Activated T-helper 2 cell treated with anti-CD3 and anti-CD28 coated beads, Interferon-gamma antibody, Interleukin-2, Interleukin-4, amounts not matched to agents 10 μg/mL and 5 μg/mL and 100 μg/mL, durations not matched to agents 14 hours and 24 hours and 36 hours (primary cell): ENCODE results near the gene GPAT3. TPM values are rescaled to one million over a fixed set of nuclear protein-coding genes. Genes with fewer than 3 reads are reported as not detected.
A peak's percentile ranks its signal among the peaks of the same experiment; 100 is the strongest.
"Not testable (repeated sequence)": the region's sequence is repeated elsewhere in the genome, so short reads cannot be mapped to it uniquely, and the experiment has no call there.

Source experiments
- DNase-seq: peaks from one replicate; pipeline ENCODE4 v3.0.0; 2021; ENCODE audit warnings: low spot score
- H3K27ac Mint-ChIP-seq: one replicate; pipeline ENCODE4 v1.8.0; 2021; ENCODE audit warnings: mixed read lengths
- H3K27me3 Mint-ChIP-seq: one replicate; pipeline ENCODE4 v1.8.0; 2021; ENCODE audit warnings: low read depth, mixed read lengths
- H3K36me3 Mint-ChIP-seq: one replicate; pipeline ENCODE4 v1.8.0; 2021; ENCODE audit warnings: low read depth, mixed read lengths
- H3K4me1 Mint-ChIP-seq: one replicate; pipeline ENCODE4 v1.8.0; 2021; ENCODE audit warnings: low read depth, mixed read lengths
- H3K4me3 Mint-ChIP-seq: one replicate; pipeline ENCODE4 v1.8.0; 2021; ENCODE audit warnings: low read depth, mild to moderate bottlenecking, moderate library complexity, mixed read lengths
- H3K9me3 Mint-ChIP-seq: one replicate; pipeline ENCODE4 v1.8.0; 2021; ENCODE audit warnings: mixed read lengths
- intact Hi-C: fragments of 100-400 bp; cut with micrococcal nuclease; formaldehyde crosslinking; loops from one replicate; pipeline ENCODE4 v1.15.1; 2023
- total RNA-seq: library from RNA; stranded (reverse); gene quantifications from 2 replicates; pipeline ENCODE4 v1.2.3, GENCODE V29; 2022

Gene GPAT3
- total RNA-seq, 1 donor from 2014 or later = 8.8 TPM

DNA sequence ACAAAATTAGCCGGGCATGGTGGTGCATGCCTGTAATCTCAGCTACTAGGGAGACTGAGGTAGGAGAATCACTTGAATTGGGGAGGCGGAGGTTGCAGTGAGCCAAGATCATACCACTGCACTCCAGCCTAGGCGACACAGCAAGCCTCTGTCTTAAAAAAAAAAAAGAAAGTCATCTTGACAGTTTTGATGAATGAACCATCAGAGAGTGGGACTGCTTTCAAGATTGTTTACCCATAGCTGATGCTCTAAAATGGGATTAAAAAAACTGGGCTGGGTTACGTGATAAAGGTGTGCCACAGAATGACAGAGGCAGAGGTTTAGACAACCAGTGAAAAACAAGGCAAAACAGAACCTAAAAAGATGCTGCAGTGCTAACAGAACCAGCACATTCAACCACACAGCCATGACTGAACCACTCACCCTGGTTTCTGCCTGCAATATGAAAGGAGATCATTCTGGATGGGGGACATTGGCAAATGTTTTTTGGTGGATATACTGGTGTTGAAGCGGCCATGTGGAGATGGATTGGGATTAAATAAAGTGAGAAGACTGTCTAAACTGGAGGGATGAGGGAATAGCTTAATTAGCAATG, 22.2 kb downstream of the GPAT3 start:
- Mint-ChIP-seq H3K4me3 (peak overlapping the region; percentile 2), H3K4me1 (peaks cover 60% of the 10 kb centered on the region), H3K36me3 (no peaks in the 10 kb centered on the region), H3K9me3 (no peaks in the 10 kb centered on the region), H3K27me3 (peaks cover 13% of the 10 kb centered on the region), H3K27ac (peak overlapping the region; percentile 58)
- no peak for DNase-seq
- intact Hi-C loops = loop anchor here (1.0 to 5.0 kb wide), 6 partner anchors 10 to 339 kb away; no protein-coding TSS in a partner anchor

DNA sequence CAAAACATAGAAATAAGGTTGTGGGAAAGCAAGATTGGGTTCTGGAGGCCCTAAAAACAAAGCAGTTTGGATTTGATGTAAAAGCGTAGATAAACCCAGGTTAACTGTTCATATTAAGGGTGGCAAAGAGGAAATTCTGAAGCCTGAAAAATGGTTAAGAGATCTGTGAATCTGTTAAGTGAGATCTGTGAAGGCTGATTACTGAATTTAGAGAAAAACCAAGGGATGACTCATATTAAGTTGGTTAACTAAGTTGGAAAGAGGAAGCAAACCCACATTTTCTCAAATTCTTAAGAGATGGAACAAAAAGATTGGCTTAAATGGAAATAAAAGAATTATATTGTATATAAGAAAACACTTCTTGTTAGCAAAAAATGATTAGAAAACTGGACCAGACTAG, 22.8 kb downstream of the GPAT3 start:
- DNase-seq = no peak
- peak overlapping the region; percentile 58 for H3K27ac Mint-ChIP-seq
- no peaks in the 10 kb centered on the region for H3K36me3 Mint-ChIP-seq
- intact Hi-C loops = loop anchor here (1.0 to 5.0 kb wide), 6 partner anchors 10 to 340 kb away; no protein-coding TSS in a partner anchor
- H3K4me3 Mint-ChIP-seq = peak overlapping the region; percentile 2
- peaks cover 13% of the 10 kb centered on the region for H3K27me3 Mint-ChIP-seq
- H3K9me3 Mint-ChIP-seq = no peaks in the 10 kb centered on the region
- H3K4me1 Mint-ChIP-seq = peaks cover 56% of the 10 kb centered on the region

DNA sequence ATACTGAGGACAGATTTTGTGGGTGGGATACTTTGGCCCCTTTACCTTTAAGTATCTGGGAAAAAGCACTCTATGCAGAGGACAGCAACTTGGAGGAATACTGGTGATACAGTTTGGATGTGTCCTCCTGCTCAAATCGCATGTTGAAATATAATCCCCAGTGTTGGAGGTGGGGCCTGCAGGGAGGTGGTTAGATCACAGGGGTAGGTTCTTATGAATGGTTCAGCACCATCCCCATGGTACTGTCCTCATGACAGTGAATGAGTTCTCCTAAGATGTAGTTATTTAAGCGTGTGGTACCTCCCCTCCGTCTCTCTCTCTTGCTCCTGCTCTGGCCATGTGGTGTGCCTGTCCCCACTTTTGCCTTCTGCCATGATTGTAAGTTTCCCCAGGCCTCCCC, 24.6 kb downstream of the GPAT3 start:
- Mint-ChIP-seq H3K9me3 (no peaks in the 10 kb centered on the region), H3K4me1 (peaks cover 49% of the 10 kb centered on the region), H3K27me3 (peaks cover 13% of the 10 kb centered on the region), H3K27ac (no peak overlapping the region), H3K36me3 (no peaks in the 10 kb centered on the region), H3K4me3 (no peak overlapping the region)
- DNase-seq = no peak
- intact Hi-C loops = no loop called here

DNA sequence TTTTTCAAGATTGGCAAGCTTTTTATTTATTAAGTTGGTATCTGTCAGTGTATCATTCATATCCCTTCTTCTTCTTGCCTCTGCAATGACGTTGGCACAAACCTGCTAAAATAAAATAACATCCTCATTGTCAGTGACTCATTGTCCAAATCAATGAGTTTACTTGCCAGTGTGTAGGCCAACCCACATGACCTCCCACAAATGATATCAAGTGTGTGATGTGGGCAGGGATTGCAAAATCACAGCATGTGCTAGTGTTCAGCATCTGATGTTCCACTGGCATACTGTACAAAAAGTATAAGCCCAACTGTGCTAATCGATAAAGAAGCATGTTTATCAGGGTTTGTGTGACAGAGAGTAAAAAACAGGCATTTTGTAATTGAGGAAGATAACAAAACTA, 25.5 kb downstream of the GPAT3 start:
- intact Hi-C loops = no loop called here
- Mint-ChIP-seq H3K27me3 (peaks cover 15% of the 10 kb centered on the region), H3K36me3 (no peaks in the 10 kb centered on the region), H3K27ac (no peak overlapping the region), H3K9me3 (no peaks in the 10 kb centered on the region), H3K4me3 (no peak overlapping the region), H3K4me1 (peaks cover 43% of the 10 kb centered on the region)
- no peak for DNase-seq

DNA sequence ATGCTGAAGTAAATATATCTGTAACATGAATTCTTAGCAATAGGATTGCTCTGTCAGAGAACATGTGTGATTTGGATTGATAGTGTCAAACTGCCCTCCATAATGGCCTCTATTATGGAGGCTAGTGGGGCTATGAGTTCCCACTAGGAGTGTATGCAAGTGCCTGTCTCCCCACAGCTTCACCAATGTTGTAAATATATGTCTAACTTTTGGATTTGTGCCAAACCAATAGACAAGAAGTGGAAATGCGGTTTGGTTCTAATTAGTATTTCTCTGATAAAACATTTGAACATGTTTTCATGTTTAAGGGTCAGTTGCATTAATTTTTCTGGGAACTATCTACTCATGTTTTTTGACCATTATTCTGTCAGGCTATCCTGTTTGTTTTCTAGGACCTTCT, 28.1 kb downstream of the GPAT3 start:
- Mint-ChIP-seq H3K9me3 (no peaks in the 10 kb centered on the region), H3K27me3 (peaks cover 17% of the 10 kb centered on the region)
- intact Hi-C loops = no loop called here

DNA sequence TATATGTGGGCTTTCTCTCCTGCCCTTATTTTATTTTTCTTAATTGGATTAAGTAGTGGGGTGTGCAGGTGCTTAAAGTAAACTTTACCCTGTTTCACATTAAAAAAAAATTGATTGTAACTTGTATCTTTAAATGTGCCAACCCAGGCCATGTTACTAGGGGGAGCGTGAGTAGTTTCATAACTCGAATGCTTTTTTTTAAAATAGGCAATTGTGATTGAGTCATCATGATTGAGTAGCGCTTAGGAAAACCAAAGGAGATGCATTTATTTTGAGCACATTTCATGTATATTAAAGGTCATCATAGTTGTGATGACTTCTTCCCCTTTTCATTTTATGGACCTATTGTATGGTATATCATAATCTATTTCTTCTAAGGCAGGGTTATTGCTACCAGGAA, 32.2 kb downstream of the GPAT3 start:
- Mint-ChIP-seq H3K4me3 (no peak overlapping the region), H3K4me1 (no peaks in the 10 kb centered on the region), H3K36me3 (no peaks in the 10 kb centered on the region), H3K27ac (no peak overlapping the region), H3K27me3 (peaks cover 7% of the 10 kb centered on the region), H3K9me3 (no peaks in the 10 kb centered on the region)
- DNase-seq = no peak
- intact Hi-C loops = no loop called here

More for the DNA sequence above, 28.1 kb downstream of the GPAT3 start:
- Mint-ChIP-seq H3K4me3 (no peak overlapping the region), H3K36me3 (no peaks in the 10 kb centered on the region), H3K4me1 (peaks cover 23% of the 10 kb centered on the region), H3K27ac (no peak overlapping the region)
- DNase-seq = no peak

DNA sequence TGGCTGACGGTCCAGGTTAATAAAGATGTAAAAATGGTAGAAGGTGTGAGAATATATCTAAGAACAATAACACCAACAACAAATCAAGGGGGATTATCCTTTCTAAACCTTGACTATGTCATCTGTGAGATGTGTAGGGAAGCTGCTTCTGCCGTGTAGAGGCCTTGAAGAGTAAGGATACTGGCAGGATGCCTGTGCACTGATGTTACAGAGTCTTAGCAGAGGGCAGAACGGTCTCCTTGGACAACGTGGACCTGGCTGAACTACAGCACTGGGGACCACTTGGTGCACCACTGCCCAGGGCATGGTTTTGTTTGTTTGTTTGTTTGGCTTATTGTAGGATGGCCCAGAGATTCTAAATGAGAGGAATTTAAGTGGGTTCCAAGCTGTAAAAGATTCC, 33.5 kb downstream of the GPAT3 start:
- Mint-ChIP-seq H3K9me3 (no peaks in the 10 kb centered on the region), H3K27me3 (peaks cover 7% of the 10 kb centered on the region), H3K27ac (no peak overlapping the region), H3K36me3 (no peaks in the 10 kb centered on the region), H3K4me3 (no peak overlapping the region), H3K4me1 (no peaks in the 10 kb centered on the region)
- intact Hi-C loops = no loop called here
- DNase-seq = no peak

DNA sequence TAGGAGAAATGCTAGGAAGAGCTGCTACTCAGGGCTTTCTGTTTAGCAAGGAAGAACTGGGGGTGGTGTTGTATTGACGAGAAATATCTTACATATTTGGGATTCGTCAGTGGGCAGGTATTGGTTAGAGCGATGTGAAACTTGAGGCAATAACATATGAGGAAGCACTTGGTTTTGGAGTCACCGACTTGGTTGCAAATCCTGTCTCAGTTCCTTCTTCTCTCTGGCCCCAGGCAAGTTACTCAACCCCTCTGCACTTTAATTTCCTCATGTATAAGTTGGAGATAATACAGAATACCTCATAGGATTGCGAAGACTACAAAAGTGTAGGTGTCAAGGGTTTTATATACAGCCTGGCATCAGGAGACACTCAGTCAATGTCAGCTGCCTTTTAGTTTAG, 34.1 kb downstream of the GPAT3 start:
- no peaks in the 10 kb centered on the region for H3K9me3 Mint-ChIP-seq
- H3K36me3 Mint-ChIP-seq = no peaks in the 10 kb centered on the region
- no peak overlapping the region for H3K27ac Mint-ChIP-seq
- no peaks in the 10 kb centered on the region for H3K4me1 Mint-ChIP-seq
- no peak for DNase-seq
- no peak overlapping the region for H3K4me3 Mint-ChIP-seq
- peaks cover 7% of the 10 kb centered on the region for H3K27me3 Mint-ChIP-seq
- intact Hi-C loops = no loop called here

DNA sequence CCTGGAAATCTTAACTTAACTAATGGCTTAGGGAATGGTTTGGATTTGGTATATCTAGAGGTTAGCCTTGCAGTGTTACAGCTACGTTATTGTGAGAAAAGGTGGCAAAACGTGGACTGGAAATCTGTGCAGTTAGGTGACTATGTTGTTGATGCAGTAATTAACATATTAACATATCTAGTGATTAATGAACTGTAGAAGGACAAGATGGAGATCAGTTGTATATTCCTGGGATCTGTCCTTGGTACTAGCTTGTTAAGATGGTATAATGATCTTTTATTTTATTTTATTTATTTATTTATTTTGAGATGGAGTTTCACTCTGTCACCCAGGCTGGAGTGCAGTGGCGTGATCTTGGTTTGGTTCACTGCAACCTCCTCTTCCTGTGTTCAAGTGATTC, 36.9 kb downstream of the GPAT3 start:
- no peaks in the 10 kb centered on the region for H3K9me3 Mint-ChIP-seq
- no peak overlapping the region for H3K27ac Mint-ChIP-seq
- intact Hi-C loops = no loop called here

DNA sequence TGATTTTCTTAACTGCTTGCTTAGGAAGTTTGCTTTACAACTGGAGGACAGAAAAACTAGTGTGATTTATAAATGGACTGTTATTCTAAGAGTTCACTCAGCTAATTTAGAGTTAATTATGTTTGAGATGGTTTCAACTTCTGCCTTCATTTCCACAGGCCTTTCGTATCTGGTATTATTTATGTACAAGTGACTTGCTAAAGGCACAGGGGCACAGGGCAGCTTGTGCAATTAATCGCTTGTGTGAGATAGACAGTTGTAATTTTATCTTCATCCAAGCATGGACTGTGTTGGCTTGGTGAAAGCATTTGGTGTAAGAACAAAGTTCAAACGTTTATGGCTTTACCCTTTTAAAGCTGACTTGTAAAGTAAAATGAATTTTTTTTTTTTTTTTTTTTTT, 38.3 kb downstream of the GPAT3 start:
- no peaks in the 10 kb centered on the region for H3K4me1 Mint-ChIP-seq

More for the DNA sequence above, 36.9 kb downstream of the GPAT3 start:
- Mint-ChIP-seq H3K27me3 (peaks cover 4% of the 10 kb centered on the region), H3K4me3 (no peak overlapping the region), H3K36me3 (no peaks in the 10 kb centered on the region), H3K4me1 (no peaks in the 10 kb centered on the region)
- DNase-seq = no peak

DNA sequence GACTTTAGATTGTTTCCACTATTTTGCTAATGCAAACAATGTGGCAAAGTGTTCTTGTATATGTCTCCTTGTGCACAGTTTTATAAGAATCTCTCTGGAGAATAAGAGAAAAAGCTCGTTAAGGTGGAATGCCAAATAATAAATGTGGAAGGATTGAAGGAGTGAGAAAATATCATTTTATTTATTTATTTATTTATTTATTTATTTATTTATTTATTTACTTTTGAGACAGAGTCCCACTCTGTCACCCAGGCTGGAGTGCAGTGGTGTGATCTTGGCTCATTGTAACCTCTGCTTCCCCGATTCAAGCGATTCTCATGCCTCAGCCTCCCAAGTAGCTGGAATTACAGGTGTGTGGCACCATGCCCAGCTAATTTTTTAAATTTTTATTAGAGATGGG, 40.3 kb downstream of the GPAT3 start:
- H3K27me3 Mint-ChIP-seq, H3K4me1 Mint-ChIP-seq, intact Hi-C loops: not testable (repeated sequence)

More for the DNA sequence above, 38.3 kb downstream of the GPAT3 start:
- Mint-ChIP-seq H3K27ac (no peak overlapping the region), H3K4me3 (no peak overlapping the region), H3K9me3 (no peaks in the 10 kb centered on the region), H3K27me3 (peaks cover 7% of the 10 kb centered on the region), H3K36me3 (no peaks in the 10 kb centered on the region)
- intact Hi-C loops = no loop called here
- DNase-seq = no peak

DNA sequence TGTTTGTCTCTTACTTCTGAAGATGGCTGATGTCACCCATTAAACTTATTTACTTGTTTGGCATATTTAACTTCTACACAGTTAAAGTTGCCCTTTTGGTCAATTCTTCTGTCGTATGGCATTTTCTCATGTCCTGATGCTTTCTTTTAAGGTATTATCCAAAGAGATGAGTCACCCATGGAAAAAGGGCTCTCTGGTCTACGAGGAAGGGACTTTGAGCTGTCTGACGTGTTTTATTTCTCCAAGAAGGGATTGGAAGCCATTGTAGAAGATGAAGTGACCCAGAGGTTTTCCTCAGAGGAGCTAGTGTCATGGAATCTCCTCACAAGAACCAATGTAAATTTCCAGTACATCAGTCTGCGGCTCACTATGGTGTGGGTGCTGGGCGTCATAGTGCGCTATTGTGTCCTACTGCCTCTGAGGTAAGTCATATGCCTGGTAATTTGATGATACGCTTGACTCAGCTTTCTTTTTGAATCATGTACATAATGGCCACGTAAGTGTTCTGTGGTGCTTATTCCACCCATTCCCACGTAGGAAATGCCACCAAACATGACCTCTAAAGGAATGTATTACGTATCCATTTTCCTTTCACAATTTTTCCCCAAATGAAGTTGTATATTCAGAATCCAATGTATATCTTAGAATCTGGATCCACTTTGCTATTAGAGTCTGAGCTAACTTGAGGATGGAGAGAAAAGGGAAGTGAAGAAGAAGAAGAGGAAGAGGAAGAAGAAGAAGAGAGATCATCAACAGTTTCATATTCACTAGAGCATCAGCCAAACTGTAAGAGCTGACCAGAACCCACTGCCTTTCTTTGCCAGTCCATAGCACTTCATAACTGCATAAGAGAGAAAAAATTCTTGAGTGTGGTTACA, 45.7 kb downstream of the GPAT3 start:
- H3K9me3 Mint-ChIP-seq = no peaks in the 10 kb centered on the region
- no peaks in the 10 kb centered on the region for H3K4me1 Mint-ChIP-seq
- H3K4me3 Mint-ChIP-seq = no peak overlapping the region
- H3K27ac Mint-ChIP-seq = no peak overlapping the region
- DNase-seq = no peak
- H3K36me3 Mint-ChIP-seq = no peaks in the 10 kb centered on the region
- intact Hi-C loops = no loop called here
- peaks cover 7% of the 10 kb centered on the region for H3K27me3 Mint-ChIP-seq

More for the DNA sequence above, 40.3 kb downstream of the GPAT3 start:
- not testable (repeated sequence) for H3K4me3 Mint-ChIP-seq, H3K9me3 Mint-ChIP-seq, H3K36me3 Mint-ChIP-seq, DNase-seq, H3K27ac Mint-ChIP-seq

DNA sequence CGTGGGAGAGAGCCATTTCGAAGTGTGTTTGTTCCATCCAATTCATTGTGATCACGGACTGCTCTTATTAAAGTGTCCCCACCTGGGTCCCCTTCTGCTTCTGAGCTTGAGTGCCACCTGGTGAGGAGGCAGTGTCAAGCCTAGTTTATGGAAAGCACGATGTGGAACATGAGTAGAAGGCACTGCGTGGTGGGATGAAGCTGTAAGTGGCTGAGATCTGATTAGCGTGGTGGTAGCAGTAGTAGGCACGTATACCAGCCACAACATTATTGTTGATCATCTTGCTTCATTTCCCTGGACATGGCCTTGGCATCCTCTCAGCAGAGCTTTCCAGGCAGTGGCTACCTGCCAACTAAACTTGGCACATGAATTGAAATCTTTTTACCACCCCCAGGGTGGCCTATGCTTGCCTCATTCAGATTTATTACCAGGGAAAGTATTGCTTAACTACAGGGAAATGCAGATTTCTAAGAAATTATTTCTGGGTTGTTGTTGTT, 46.4 kb downstream of the GPAT3 start:
- no peak overlapping the region for H3K27ac Mint-ChIP-seq
- intact Hi-C loops = no loop called here
- no peak for DNase-seq
- H3K27me3 Mint-ChIP-seq = peaks cover 7% of the 10 kb centered on the region
- no peaks in the 10 kb centered on the region for H3K4me1 Mint-ChIP-seq
- H3K36me3 Mint-ChIP-seq = no peaks in the 10 kb centered on the region
- H3K9me3 Mint-ChIP-seq = no peaks in the 10 kb centered on the region
- H3K4me3 Mint-ChIP-seq = no peak overlapping the region
